ENCODE data around the gene MAT2A.

- TF ChIP-seq, protein P1, sequence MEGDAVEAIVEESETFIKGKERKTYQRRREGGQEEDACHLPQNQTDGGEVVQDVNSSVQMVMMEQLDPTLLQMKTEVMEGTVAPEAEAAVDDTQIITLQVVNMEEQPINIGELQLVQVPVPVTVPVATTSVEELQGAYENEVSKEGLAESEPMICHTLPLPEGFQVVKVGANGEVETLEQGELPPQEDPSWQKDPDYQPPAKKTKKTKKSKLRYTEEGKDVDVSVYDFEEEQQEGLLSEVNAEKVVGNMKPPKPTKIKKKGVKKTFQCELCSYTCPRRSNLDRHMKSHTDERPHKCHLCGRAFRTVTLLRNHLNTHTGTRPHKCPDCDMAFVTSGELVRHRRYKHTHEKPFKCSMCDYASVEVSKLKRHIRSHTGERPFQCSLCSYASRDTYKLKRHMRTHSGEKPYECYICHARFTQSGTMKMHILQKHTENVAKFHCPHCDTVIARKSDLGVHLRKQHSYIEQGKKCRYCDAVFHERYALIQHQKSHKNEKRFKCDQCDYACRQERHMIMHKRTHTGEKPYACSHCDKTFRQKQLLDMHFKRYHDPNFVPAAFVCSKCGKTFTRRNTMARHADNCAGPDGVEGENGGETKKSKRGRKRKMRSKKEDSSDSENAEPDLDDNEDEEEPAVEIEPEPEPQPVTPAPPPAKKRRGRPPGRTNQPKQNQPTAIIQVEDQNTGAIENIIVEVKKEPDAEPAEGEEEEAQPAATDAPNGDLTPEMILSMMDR (IDR thresholded peaks at IDR 0.05; ENCODE audit: low read depth, low read length, poor library complexity, severe bottlenecking), result no peak
- TF ChIP-seq EZH2phosphoT487 (IDR thresholded peaks at IDR 0.05; ENCODE audit: borderline replicate concordance, low read length), result no peak
These were observed 47.9 kb upstream of the MAT2A start for GRCh38 chr2:85490861-85491755.
